ENCODE measurements around the gene C13orf46. TPM values are rescaled to one million over a fixed set of nuclear protein-coding genes. Genes with fewer than 3 reads are reported as not detected.

Gene C13orf46
- total RNA-seq, 2 experiments from 2014 or later: 0.21 TPM; not detected in 1

DNA sequence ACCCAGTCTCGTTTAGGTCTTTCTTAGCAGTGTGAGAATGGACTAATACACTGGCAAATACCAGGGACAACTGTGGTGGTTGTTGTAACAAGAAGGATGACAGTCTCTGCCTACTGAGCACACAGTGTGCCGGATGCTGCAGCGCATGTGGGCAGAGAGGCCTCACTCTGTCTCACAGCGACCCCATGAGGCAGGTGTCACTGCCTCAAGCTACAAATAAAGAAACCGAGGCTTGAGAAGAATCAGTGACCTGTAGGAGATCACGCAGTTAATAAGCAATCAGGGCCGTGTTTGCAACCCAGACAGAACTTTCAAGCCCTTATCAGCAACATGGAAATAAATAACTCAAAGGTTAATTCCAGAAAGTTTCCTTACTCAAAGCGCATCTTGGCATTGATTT, 69.5 kb downstream of the C13orf46 start:
- DNase-seq (ENCODE audit: low spot score): no peak
- H3K9me2 ChIP-seq (ENCODE audit: insufficient read depth, low read length): no peaks in the 10 kb centered on the region
- no peak overlapping the region for H2AFZ ChIP-seq (ENCODE audit: low read length)
- BruUV-seq (replicated peaks): no TSS peak
- ChIA-PET POLR2A (no interaction called here), CTCF (ENCODE audit: unreplicated experiment) (interaction anchor here (0.6 kb wide), 1 partner anchor 378 kb away, joined by 4 read pairs; no protein-coding TSS in a partner anchor)
- H4K20me1 ChIP-seq (ENCODE audit: insufficient read depth, low read length): no peaks in the 10 kb centered on the region
- no peak for TF ChIP-seq EZH2phosphoT487 (IDR thresholded peaks at IDR 0.05; ENCODE audit: borderline replicate concordance, low read depth, low read length)
- TF ChIP-seq, protein P1, sequence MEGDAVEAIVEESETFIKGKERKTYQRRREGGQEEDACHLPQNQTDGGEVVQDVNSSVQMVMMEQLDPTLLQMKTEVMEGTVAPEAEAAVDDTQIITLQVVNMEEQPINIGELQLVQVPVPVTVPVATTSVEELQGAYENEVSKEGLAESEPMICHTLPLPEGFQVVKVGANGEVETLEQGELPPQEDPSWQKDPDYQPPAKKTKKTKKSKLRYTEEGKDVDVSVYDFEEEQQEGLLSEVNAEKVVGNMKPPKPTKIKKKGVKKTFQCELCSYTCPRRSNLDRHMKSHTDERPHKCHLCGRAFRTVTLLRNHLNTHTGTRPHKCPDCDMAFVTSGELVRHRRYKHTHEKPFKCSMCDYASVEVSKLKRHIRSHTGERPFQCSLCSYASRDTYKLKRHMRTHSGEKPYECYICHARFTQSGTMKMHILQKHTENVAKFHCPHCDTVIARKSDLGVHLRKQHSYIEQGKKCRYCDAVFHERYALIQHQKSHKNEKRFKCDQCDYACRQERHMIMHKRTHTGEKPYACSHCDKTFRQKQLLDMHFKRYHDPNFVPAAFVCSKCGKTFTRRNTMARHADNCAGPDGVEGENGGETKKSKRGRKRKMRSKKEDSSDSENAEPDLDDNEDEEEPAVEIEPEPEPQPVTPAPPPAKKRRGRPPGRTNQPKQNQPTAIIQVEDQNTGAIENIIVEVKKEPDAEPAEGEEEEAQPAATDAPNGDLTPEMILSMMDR (conservative IDR thresholded peaks at IDR 0.05; ENCODE audit: low read length): peak; percentile 32; the same call in 1 of the 2 replicates
- no peak overlapping the region for H3K4me3 ChIP-seq (ENCODE audit: low read depth, low read length, poor library complexity, severe bottlenecking)
- H3K4me1 ChIP-seq (ENCODE audit: insufficient read depth, low read length, poor library complexity, severe bottlenecking): no peaks in the 10 kb centered on the region
- H3K4me2 ChIP-seq (ENCODE audit: low read length): no peak overlapping the region
- no peak overlapping the region for H3K27ac ChIP-seq (ENCODE audit: low read depth, low read length, poor library complexity, severe bottlenecking)
- no peaks in the 10 kb centered on the region for H3K9me3 ChIP-seq (ENCODE audit: low read length)
- no peaks in the 10 kb centered on the region for H3K36me3 ChIP-seq (ENCODE audit: insufficient read depth, low read length)
- intact Hi-C loops (cut with micrococcal nuclease; ENCODE audit: unreplicated experiment): no loop called here
- H3K79me2 ChIP-seq (ENCODE audit: insufficient read depth, low read depth, low read length): no peaks in the 10 kb centered on the region

DNA sequence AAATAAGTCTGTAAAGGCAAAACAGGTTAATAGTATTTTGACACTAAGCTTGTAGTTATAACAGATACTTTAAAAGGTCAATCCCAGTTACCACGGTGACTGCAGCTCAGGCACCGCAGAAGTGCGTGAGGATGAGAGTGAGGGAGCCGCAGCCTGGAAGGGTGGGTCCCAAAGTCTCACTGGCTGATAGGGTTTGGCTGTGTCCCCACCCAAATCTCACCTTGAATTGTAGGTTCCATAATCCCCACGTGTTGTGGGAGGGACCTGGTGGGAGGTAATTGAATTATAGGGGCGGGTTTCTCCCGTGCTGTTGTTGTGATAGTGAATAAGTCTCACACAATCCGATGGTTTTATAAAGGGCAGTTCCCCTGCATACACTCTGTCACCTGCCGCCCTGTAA, 70.0 kb downstream of the C13orf46 start:
- DNase-seq (ENCODE audit: low spot score): no peak
- no TSS peak for BruUV-seq (replicated peaks)
- POLR2A ChIA-PET: no interaction called here
- Histone ChIP-seq H3K4me2 (ENCODE audit: low read length) (no peak overlapping the region), H2AFZ (ENCODE audit: low read length) (no peak overlapping the region), H3K4me3 (ENCODE audit: low read depth, low read length, poor library complexity, severe bottlenecking) (no peak overlapping the region), H3K9me2 (ENCODE audit: insufficient read depth, low read length) (no peaks in the 10 kb centered on the region), H3K36me3 (ENCODE audit: insufficient read depth, low read length) (no peaks in the 10 kb centered on the region), H3K9me3 (ENCODE audit: low read length) (no peaks in the 10 kb centered on the region), H3K27ac (ENCODE audit: low read depth, low read length, poor library complexity, severe bottlenecking) (no peak overlapping the region), H3K4me1 (ENCODE audit: insufficient read depth, low read length, poor library complexity, severe bottlenecking) (no peaks in the 10 kb centered on the region), H3K79me2 (ENCODE audit: insufficient read depth, low read depth, low read length) (no peaks in the 10 kb centered on the region), H4K20me1 (ENCODE audit: insufficient read depth, low read length) (no peaks in the 10 kb centered on the region)
- TF ChIP-seq EZH2phosphoT487 (IDR thresholded peaks at IDR 0.05; ENCODE audit: borderline replicate concordance, low read depth, low read length): no peak
- TF ChIP-seq, protein P1 (conservative IDR thresholded peaks at IDR 0.05; ENCODE audit: low read length): no peak
- CTCF ChIA-PET (ENCODE audit: unreplicated experiment): no interaction called here
- intact Hi-C loops (cut with micrococcal nuclease; ENCODE audit: unreplicated experiment): no loop called here

Other genes with a start within 250 kb of the C13orf46 start
- 2.6 and 2.7 TPM in 2 replicates for gene TMEM255B, start 214.8 kb downstream of the C13orf46 start, total RNA-seq (2014; rRNA removed; shearing (Covaris generic))
- 5.6 and 6.8 TPM in 2 replicates for gene TMEM255B, start 214.8 kb downstream of the C13orf46 start, total RNA-seq (2022)
- gene GAS6, start 110.0 kb downstream of the C13orf46 start, total RNA-seq (2014; rRNA removed; shearing (Covaris generic)): not detected in 2 replicates
- not detected in 2 replicates for gene GAS6, start 110.0 kb downstream of the C13orf46 start, total RNA-seq (2022)
- 3.6 and 4.4 TPM in 2 replicates for gene RASA3, start 158.5 kb upstream of the C13orf46 start, total RNA-seq (2014; rRNA removed; shearing (Covaris generic))
- 15.0 and 17.9 TPM in 2 replicates for gene RASA3, start 158.5 kb upstream of the C13orf46 start, total RNA-seq (2022)
- gene CFAP97D2, start 205.2 kb upstream of the C13orf46 start, total RNA-seq (2014; rRNA removed; shearing (Covaris generic)): not detected in 2 replicates
- not detected in 2 replicates for gene CFAP97D2, start 205.2 kb upstream of the C13orf46 start, total RNA-seq (2022)

Data from OCI-LY7 (cell line).